HG02759 (cell line): Measurements from ENCODE around the gene BTBD17.

Source experiments
- ATAC-seq: cut with Tn5 transposase; IDR thresholded peaks from one replicate; pipeline ENCODE4 v1.9.1; 2021; ENCODE audit warnings: mild to moderate bottlenecking, moderate library complexity; ENCODE audit not compliant: unreplicated experiment

The BTBD17 gene

DNA sequence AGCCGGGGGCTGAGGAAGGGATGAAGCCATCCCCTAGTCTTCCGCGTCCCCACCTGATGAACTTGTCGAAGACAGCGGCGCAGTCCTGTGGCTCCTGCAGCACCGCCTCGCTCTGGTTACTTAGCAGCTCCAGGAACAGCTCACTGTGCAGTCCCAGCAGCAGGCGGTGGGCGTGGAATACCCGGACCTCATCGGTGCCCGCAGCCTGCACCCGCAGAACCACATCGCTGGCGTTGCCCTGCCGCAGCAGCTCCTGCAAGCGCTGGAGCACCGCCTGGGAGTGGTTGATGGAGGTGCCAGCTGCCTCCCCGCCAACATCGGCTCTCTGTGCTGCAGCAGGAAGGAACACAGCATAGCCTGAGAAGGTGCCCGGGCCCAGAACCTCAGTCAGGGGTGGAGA, 1.8 kb downstream of the BTBD17 start:
- ATAC-seq = no peak

DNA sequence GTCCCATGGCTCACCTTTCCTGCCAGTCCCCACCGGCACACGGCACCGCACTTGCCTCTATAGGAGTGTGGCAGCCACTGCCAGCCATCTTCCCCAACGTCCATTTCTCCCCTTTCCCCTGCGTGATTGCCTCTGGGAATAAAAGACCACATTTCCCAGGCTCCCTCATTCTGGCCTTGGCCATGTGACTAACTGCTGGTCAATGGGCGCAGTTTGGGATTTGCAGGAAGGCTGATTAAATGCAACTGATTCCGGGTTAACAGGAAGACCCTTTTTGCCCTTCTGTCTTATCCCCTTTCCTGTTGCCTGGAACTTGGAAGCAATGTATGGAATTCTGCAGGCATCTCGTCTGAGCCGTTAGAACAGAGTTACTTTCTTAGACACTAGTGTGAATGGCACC, 3.0 kb downstream of the BTBD17 start:
- ATAC-seq = no peak

DNA sequence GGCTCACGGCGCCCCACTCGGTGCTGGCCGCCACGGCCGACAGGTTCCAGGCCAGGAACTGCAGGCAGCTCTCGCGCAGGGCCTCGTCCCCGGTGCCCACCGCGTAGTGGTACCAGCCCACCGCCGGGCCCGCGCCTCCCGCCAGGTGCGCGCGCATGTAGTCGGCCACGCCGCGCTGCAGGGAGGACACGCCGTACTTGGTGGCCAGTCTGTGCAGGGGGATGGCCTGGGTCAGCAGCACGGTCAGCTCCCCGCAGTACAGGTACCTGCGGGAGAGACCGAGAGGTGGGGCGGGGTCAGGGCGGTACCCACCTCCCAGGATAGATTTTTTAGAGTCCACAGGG, 4.2 kb downstream of the BTBD17 start:
- no peak for ATAC-seq

DNA sequence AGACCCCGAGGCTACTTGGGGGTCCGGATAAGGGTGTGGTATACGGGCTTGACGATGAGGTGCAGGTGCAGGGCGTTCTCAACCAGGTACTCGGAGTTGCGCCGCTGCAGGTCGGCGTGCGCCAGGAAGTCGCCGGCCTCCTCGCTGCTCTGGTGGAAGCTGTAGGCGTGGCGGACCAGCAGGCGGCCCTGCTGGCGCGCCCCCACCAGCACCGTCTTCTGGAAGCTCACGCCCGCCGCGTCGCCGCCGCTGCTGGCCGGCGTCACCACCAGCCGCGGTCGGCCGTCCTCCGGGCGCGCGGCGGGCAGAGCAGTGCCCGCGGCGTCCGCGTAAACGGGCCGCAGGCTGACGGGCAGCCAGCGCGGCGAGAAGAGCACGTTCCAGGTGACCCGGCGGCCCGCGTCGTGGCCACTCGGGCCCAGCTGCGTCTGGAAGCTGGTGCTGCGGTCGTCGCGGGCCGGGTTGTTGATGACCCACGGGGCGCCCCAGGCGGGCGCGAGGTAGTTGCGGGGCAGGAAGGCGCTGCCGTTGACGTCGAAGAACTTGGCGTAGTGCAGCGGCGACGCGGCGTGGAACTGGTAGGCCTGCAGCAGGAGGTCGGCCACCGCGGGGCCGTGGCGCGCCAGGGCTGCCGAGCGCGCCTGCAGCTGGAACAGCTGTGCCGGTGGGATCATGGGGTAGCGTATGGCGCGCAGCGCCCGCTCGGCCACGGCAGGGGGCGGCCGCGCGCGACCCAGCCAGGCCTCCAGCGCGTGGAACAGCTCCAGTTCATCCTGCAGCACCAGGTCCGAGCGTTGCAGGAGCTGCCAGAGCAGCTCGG, 4.8 kb downstream of the BTBD17 start:
- no peak for ATAC-seq

DNA sequence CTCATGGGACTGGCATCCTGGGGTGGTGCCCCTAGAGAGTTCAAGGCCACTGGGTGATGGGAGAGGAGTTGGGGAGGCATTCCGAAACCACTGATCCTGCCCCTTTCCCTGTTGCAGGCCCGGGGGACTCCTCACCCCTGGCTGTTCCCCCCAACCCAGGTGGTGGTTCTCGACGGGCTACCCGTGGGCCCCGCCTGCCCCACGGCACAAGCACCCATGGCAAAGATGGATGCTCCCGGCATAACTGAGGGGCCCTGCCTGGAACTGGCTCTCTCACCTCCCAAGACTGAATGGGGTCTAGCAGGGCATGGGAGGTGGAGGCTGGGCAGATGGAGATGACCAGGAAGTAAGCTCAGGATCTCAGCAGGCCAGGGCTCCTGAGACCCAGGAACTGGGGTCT, 6.6 kb downstream of the BTBD17 start:
- ATAC-seq = no peak

DNA sequence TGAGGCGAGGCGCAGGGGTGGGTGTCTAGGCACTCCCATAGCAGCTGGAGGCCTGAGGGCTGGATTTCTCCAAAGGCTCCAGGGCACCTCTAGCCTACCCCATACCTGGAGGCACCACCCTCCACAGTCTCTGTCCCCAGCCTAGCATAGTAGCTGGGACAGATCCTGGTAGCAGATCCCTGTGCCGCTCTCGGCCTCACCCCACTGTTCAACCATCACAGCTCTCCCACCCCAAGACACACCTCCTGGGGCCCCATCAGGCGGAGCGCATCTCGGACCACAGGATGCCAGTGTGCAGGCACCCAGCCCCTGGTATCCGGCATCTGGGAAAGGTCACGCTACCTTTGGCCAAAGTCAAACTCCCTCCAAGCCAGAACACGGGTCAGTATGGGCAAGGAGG, 7.1 kb downstream of the BTBD17 start:
- ATAC-seq = no peak

DNA sequence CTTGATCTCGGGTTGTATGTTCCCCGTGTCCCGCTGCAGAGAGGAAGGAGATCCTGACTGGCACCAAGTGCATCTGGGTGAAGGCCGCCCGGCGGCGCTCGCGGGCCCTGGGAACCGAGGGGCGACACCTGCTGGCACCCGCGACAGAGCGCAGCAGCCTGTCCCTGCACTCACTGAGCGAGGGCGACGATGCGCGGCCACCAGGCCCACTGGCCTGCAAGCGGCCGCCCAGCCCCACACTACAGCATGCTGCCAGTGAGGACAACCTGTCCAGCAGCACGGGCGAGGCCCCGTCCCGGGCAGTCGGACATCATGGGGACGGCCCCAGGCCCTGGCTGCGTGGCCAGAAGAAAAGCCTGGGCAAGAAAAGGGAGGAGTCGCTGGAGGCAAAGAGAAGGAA, 7.5 kb downstream of the BTBD17 start:
- no peak for ATAC-seq

DNA sequence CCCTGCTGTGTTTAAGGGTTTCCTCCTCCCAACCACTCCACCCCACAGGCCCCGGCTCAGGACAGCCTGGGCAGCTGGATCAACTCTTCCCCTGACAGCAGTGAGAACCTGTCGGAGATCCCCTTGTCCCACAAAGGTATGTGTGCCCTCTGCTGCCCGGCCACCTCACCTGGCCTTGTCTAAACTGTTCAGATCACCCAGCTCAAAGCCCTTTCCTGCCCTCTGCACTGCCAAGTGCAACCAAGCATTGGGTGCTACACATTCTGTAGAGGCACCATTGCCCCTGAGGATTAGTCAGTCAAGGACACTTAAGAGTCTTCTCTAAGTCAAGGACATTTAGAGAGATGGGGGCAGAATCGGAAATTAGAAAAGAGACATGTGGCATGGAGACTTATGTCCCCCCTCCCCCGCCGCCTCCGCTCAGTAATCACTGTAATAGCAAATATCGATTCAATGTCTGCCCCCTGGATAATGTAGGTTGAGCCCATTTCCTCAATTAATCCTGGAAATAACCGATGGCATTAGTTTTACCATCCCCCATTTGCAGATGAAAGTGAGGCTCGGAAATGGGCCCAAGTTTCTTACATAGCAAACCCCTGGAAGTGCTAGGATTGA, 8.1 kb downstream of the BTBD17 start:
- ATAC-seq = no peak

DNA sequence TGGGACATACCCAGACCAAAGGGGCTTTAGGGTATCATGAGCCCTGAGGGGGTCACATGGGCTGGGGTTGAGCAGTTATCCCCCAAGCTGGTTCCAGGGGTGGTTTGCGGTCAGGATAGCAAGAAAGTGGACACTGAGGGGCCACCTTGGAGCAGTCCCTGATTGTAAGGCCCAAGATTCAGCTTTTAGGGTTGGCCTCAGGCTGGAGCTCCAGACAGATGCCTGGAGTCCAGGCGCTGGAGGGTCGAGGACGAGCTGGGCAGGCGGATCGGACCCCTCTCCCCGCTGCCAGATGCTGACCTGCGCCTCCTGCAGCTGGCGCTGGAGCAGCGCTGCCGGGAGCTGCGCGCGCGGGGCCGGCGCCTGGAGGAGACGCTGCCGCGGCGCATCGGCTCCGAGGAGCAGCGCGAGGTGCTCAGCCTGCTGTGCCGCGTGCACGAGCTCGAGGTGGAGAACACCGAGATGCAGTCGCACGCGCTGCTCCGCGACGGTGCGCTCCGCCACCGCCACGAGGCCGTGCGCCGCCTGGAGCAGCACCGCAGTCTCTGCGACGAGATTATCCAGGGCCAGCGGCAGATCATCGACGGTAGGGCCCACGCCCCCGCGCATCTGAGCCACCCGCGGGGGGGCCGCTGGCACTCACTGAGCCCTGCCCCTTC, 10.0 kb downstream of the BTBD17 start:
- ATAC-seq = no peak

DNA sequence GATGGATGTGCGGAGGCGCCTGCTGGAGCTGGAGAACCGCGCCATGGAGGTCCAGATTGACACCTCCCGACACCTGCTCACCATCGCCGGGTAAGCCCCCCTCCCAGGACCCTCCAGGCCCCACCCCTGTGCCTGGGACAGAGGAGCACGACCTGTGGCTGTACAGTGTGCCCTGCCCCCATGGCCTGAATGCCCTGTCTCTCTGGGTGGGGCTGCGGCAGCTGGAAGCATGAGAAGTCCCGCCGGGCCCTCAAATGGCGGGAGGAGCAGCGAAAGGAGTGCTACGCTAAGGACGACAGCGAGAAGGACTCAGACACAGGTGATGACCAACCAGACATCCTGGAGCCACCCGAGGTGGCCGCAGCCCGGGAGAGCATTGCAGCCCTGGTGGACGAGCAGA, 11.2 kb downstream of the BTBD17 start:
- ATAC-seq = no peak

DNA sequence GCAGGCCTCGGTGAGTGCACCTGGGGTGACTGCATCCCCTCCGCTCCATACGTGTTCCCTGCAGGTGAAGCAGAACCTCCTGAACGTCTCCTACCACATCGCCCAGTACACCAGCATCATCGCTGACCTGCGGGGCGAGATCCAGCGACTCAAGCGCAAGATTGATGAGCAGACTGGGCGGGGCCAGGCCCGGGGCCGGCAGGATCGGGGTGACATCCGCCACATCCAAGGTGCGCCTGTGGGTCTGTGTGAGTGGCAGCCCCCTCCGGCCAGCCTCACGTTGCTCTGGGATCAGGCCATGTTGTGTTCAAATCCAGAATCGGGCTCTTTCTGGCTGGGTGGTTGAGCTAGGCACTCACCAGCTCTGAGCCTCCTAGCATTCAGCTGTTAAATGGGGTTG, 12.5 kb downstream of the BTBD17 start:
- ATAC-seq = no peak

DNA sequence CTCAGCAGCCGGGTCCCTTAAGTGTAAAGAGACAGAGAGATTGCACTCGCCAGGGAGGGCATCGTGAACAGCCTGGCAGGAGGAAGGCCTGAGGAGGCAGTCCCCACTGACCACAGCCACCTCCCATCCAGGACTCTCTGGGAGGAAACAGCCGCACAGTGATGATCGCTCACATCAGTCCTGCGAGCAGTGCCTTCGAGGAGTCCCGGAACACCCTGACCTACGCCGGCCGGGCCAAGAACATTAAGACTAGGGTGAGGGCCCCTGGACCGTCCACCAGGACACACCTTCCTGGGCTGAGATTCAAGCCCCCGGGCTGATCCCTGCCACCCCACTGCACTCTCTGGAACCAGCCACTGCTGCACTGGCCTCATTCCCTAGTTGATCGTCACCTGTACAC, 14.0 kb downstream of the BTBD17 start:
- no peak for ATAC-seq

DNA sequence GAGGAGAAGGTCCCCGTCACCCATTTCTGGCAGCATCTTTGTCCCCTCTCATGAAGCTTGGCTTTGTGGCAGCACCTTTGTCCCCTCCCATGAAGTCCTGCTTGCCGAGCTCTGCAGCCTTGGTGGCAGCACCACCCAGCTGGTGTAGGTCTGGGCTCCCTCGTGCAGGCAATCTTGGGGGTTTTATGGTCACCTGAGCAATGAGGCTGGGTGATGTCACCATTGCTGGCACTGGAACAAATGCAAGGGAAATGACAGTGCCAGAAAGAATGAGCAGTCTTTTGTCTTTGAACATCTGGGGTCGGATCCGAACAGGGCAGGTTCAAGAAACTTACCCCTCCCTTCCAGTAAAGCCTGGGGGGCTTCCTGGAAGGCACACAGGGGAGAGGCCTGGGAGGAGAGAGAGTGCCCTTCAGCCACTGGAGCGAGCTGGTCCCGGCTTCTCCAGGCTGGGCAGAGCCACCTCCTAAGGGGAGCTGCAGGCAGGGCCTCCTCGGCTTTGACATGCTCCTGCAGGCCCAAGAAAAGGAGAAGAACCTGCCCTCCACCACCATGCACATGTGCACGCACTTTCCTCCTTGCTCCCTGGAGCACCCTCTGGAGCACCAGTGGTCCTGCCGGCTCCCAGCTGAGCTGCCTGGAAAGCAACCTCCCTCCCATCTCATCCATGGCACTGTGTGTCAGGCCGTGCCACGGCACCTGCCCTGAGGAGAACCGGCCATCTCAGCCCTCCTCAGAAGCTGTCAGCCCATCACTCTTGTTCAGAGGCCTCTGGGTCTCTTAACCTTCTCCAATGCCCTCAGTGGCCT, 16.0 kb downstream of the BTBD17 start:
- no peak for ATAC-seq

DNA sequence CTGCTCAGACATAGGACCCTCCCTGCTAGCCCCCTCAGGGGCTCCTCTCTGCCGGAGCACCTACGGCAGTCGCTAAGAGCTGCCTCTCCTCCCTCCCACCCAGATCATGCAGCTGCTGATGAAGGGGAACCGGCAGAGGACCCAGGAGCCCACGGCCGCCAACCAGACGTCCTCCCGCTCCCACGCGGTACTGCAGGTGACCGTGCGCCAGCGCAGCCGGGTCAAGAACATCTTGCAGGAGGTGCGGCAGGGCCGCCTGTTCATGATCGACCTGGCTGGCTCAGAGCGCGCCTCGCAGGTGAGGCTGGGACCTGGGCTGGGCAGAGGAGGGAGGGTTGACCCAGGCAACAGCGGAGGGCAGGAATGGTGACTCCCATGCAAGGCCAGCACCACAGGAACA, 17.0 kb downstream of the BTBD17 start:
- no peak for ATAC-seq

DNA sequence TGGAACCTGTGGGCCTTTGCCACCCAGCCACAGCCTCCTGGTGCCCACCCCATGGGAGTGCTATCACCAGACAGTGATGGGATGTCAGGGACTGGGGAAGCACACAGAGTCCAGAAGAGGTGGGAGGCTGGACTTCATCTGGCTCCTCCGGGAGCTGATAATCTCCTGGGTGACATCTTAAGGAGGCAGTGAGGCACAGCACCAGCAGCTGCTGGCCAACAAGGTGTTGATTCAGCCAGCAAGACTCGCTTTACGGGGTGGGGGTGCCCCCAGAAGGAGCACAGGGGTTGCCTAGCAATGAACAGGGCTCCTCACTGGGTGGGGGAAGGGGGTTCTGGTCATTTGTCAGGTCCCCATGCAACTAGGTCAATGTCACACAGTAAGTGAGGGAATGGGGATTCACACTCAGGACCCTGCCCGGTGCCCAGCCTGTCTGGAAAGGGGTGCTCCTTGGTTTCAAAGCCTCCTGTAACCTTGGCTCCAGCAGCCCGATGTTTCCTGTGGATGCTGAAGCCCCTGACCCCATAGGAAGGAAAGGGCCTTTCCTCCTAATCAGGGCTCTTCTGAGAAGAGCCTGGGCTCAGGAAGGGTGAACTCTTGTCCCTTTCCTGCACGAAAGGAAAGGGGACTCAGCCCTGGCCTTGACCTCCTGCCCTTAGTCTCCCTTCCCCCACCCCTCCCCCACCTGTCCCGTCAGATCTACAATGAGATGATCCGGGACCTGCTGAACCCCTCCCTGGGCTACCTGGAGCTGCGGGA, 18.0 kb downstream of the BTBD17 start:
- ATAC-seq = no peak

DNA sequence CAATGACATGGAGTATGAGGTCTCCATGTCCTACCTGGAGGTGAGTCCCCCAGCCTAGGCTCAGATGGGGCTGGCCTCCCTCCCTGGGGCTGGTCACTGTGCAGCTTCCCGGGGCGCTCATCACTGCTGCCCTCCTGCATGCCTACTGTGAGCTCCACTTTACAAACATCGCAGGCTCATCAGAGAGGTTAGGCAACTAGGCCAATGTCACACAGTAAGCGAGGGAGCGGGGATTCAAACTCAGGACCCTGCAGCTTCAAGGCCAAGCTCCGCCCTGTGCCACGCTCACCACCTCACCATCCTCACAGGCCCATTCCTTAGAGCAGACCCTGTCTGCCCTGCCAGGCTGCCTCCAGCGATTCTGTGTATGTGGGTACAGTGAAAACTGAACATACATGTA, 18.5 kb downstream of the BTBD17 start:
- ATAC-seq = no peak

DNA sequence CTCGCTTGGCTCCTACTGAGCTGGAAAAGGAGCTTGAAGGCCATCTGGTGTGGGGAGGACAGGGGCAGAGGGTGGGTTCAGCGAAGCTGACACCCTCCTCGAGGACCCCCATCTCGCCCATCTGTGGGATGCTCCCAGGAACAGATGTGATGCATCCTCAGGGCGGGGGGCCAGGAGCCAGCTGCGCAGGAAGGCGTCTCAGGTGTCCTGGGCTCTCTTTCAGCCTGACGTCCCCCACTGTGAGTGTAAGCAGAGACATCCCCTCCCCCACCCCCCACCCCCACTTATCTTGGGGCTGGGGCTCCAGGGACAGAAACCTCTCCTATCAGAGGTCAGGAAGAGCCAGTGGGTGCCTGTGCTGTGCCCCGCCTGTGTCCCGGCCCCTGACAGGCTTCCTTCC, 19.4 kb downstream of the BTBD17 start:
- no peak for ATAC-seq

DNA sequence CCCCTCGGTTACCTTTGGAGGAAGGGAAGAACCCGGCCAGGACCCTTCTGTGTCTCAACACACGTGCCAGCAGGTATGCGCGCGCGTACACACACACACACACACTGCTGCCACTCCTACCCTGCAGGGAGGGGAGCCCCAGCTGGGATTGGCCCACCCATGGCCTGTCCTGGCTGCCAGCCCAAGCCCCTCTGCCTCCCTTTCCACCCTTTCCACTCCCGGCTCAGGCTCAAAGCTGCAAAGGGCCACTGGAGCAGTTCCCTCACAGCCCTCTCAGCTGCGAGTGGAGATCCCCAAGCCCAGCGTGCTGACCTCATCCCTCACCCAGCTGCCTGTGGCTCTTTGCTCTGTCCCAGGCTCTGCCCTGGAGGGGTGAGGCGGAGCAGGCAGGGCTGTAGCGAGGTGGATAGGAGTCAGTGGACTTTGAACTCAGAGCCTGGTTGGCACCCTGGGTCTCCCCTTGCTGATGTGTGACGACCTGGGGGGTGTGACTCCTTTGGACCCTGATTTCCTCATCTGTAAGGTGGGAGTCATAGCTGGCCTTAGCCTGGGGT, 21.1 kb downstream of the BTBD17 start:
- ATAC-seq = no peak

DNA sequence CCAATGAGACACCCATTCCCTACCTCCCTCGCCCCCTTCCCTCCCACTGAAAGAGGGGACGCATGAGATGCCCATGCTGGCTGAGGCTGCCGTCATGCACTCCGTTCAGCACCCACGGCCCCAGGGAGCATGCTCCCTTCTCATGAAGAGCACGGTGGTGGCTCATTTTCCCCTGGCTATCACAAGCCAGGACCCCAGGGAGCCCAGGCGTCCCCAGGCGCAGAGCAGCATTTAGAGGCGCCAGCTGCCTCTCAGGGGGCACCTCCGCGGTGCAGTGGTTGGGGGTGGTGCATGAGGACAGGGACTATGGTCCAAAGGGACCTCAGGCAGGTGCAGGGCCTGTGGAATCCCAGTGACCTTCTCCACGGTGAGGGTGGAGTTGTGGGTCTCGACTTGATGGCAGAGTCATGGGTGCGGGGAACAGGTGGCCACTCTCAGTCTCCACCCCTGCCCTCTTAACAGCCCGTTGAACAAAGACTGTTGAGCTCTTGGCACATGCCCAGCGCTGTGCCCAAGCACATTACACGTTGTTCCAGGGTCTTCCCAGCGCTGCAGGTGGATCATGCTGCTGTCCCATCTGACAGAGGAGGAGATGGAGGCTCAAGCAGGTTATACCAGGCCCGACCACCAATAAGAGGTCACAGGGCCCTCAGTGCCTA, 22.0 kb downstream of the BTBD17 start:
- ATAC-seq = no peak
